Measurements from ENCODE around the gene DRD4.

DRD4 gene

DNA sequence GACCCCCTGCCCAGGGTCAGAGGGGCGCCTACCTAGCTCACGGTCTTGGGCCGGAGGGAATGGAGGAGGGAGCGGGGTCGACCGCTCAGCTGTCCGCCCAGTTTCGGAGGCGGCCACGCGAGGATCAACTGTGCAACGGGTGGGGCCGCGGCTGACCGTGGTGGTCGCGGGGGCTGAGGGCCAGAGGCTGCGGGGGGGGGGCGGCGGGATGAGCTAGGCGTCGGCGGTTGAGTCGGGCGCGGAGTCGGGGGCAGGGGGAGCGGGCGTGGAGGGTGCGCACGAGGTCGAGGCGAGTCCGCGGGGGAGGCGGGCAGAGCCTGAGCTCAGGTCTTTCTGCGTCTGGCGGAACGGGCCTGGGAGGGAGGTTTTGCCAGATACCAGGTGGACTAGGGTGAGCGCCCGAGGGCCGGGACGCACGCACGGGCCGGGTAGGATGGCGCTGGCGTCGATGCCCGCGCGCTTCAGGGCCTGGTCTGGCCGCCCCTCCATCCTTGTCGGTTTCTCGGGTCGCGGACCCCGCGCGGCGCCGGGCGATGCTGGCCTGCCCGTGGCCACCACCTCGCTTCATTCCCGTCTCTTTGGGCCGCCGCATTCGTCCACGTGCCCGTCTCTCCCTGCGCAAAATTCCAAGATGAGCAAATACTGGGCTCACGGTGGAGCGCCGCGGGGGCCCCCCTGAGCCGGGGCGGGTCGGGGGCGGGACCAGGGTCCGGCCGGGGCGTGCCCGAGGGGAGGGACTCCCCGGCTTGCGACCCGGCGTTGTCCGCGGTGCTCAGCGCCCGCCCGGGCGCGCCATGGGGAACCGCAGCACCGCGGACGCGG lies at the start of gene DRD4:
Gene DRD4 (plus strand): TSS at position 759 of the 822 bp plus-strand sequence. CDS start 36 bp downstream, at position 795.
- no peak for DNase-seq

DNA sequence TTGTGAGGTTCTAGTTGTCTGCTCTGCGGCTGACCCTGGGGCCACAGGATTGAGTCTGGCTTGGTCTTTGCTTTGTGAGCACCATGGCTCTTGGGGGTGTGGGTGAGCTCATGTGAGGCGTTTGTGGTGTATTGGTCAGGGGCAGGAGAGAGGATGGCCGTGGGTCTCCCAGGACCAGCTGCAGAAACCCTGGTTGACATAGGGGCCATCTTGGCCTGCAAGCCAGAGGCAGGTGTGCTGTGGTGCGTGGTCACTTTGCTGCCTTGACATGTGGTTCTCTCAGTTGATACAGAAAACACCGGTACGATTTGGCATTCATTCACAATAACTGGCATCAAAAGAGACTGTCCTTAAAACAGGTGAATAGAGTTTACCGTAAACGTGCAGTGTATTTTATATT lies 49.5 kb upstream of the DRD4 start:
- no peak for DNase-seq

DNA sequence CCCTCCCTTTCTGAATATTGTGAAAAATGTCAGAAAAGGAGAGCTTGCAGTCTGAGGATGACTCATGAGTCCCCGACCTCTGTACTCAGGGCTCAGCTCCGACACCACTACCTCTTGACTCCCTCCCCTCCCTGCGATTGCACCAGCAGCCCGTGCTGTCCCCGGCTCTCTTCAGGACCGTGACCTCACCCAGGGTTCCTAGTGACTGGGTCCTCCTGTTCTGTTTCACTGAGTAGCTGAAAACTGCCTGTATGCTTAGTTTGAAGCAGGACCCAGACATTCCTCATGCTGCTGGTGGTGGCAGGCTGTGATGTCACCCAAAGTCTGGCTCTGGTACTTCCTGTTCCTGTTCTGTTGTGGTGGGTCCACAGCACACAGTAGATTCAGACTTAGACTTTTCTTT lies 49.1 kb upstream of the DRD4 start:
- no peak for DNase-seq

DNA sequence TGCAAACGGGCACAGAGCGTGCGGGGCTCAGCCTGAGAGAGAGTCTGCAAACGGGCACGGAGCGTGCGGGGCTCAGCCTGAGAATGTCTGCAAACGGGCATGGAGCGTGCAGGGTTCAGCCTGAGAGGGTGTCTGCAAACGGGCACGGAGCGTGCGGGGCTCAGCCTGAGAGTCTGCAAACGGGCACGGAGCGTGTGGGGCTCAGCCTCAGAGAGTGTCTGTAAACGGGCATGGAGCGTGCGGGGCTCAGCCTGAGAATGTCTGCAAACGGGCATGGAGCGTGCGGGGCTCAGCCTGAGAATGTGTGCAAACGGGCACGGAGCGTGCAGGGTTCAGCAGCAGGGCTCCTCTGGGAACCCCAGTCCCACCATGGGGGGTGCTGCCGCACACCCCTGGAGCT lies 47.3 kb upstream of the DRD4 start:
- no peak for DNase-seq

DNA sequence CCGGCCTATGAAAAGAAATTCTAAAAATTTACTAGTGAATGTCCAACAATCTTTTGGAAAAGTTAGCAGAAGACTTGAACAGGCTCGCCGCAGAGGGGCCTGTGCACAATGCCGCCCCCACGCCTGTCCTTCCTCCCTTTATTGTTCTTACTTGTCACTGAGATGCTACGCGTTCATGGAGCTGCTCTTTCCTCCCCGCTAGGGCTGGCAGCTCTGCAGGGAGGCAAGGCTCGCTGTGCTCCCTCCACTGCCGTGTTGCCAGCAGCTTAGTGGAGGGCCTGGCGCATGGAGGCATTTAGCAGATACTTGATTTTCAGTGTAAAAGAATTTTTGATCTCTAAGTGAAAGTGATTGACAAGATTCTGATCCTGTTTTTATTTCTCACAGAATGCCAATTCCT lies 46.1 kb upstream of the DRD4 start:
- DNase-seq = no peak

DNA sequence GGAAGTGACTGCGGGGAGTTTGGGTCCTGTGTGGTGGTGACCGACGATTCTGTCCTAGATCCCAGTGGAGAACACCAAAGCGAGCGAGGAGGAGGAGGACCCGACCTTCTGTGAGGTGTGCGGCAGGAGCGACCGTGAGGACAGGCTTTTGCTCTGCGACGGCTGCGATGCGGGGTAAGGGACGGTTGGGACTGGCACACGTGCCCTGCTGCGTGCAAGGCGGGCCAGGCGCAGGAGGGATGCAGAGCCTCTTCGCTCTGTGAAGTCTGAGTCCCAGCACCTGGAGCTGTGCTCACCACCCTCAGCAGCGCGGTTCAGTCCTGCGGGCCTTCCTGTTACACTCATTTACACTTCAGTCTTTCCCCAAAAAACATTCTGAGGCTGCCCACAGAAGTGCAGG lies 44.6 kb upstream of the DRD4 start:
- no peak for DNase-seq

DNA sequence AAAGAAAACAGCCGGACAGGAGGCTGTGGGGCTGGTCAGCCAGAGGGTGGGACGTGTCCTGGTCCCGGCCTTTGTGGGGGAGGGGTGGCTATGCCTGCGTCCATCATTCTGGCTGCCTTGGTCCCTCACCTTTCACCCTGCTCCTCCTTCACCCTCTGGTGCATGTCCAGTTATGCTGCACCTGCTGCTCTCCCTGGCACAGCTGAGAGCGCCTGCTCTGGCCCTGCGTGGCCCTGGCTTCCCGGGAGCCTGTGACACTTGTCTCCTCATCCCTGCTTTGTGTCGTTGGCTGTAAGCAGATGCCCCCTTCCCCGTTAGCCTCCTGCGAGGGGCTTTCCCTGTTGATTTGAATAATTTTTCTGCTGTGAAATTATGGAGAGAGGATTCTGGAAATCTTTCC lies 44.2 kb upstream of the DRD4 start:
- DNase-seq = no peak

DNA sequence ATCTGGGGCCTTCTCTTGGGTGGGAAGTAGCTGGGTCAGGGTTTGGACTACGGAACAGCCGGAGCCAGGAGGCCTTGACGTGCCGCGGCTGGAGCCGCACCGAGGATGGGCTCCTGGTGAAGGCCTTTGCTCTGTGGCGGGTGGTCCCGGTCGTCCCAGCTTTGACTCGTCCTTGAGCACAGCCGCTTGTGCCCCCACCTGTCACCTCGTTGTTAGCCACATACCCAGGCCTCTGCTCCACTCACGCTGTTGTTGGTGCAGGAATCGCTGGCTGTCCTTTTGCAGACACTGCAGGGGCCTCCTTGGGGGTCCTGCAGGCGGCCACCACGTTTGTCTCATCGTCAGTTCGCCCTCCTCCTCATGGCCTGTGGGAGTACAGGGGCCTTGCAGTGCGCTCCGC lies 43.7 kb upstream of the DRD4 start:
- no peak for DNase-seq

DNA sequence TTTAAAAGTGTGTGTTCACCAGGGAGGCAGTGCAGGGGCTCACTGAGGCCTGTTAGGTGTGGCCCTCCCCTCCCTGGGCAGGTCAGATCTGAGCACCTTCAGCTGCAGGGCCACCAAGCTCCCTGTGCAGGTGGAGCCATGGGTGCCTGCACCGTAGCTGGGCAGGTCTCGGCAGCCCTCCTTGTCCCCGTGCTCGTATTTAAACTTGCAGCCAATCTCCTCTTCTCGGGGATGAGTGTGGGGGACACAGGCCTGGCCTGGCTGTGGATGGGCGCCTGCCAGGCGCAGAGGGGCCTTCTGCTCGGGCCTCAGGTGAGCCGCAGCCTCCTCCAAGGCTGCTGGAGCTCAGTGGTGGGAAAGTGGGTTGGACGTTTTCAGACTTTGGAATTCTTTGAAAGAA lies 41.7 kb upstream of the DRD4 start:
- no peak for DNase-seq

DNA sequence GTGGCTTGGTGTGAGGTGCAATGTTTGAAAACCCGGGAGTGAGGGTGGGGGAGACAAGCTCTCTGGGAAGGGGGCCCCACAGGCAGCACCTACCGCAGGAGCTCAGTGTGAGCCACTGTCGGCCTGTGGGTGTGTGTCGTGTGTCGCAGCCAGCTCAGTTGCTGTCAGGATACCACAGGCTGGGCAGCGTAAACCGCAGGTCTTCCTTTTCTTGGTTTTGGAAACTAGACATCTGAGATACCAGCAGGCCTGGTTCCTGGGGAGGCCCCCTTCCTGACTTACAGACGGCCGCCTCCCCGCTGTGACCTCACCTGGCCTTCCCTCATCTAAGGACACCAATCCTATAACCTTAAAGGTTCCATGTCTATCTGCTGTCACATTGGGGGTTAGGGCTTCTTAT lies 40.7 kb upstream of the DRD4 start:
- no peak for DNase-seq

DNA sequence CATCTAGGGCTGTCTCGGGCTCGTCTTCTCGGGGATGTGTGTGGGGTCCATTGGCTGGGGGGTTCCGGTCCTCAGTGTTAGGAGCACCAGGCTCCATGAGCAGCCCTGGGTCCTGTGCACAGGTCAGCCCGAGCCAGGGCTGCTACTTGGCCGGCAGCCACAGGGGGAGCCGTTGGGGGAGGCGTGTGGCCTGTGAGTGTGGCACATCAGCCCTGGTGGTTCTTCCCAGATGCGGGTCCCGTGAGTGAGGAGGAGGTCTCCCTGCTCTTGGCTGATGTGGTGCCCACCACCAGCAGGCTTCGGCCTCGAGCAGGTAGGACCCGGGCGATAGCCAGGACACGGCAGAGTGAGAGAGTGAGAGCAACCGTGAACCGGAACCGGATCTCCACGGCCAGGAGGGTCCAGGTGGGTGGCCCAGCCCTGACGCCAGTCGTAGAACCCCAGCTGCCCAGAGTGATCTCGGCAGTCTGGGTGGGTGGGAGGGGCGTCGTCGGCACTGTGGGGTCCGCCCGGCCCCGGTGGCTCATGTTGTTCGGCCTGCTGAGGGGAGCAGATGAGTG lies 39.8 kb upstream of the DRD4 start:
- no peak for DNase-seq

DNA sequence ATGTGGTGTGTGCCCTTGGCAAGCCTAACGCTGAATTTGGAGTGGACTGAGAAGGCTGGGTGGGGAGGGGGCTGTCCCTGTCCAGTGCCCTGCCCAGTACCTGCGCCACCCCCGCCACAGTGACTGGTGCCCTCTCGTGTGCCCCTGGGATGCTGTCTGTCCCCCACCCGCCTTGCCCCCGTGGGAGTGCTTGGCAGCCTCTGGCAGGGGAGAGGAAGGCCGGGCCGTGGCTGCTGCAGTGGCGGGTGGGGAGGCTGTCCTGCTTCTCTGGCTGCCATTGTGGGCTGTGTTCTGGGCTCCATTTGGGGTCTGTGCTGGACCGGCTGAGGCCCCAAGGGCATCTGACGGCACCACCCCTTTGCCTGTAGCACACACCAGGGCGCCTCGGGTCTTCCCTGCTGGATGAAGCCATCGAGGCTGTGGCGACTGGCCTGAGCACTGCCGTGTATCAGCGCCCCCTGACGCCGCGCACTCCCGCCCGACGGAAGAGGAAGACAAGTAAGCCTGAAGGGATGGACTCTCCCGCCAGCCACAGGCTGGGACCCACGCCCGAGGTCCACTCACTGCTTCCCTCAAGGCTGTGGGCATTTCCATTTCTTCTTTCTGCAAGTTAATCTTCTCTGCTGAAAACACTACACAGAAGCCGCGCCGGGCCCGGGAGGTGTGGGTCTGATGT lies 38.9 kb upstream of the DRD4 start:
- DNase-seq = no peak

DNA sequence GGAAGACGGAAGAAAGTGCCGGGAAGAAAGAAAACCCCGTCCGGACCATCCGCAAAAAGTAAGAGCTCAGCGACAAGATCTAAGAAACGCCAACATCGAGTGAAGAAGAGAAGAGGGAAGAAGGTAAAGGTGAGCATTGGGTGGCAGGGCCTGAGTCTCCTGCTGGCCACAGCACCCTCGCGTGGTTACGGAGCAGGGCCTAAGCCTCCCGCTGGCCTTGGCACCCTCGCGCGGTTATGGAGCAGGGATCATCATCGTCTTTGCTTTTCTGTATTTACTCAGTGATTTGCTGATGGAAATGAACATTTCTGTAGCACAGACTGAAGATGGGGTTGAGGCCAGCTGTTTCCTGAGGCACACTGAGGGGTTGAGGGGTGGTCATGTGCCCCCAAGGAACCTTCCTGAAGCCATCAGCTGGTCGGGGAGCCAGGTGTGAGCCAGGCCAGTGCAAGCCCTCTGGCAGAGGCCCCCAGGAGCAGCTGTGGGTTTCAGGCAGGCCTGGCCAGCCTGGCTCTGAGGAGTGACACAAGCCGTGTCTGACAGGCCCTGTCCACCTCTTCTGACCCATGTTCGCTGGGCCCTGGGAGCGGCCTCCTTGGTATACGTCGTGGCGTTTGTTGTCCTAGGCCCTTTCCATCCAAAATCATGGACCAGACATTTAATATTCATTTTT lies 35.4 kb upstream of the DRD4 start:
- no peak for DNase-seq

DNA sequence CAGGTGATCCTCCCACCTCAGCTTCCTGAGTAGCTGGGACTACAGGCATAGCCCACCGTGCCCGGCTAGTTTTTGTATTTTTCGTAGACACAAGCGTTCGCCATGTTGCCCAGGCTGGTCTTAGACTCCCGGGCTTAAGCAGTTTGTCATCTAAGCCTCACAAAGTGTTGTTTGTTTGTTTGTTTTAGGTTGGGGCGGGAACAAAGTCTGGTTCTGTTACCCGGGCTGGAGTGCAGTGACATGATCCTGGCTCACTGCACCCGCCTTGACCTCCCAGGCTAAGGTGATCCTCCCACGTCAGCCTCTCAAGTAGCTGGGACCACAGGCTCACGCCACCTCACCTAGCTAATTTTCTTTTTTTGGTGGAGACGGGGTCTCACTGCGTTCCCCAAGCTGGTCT lies 33.9 kb upstream of the DRD4 start:
- DNase-seq = no peak

DNA sequence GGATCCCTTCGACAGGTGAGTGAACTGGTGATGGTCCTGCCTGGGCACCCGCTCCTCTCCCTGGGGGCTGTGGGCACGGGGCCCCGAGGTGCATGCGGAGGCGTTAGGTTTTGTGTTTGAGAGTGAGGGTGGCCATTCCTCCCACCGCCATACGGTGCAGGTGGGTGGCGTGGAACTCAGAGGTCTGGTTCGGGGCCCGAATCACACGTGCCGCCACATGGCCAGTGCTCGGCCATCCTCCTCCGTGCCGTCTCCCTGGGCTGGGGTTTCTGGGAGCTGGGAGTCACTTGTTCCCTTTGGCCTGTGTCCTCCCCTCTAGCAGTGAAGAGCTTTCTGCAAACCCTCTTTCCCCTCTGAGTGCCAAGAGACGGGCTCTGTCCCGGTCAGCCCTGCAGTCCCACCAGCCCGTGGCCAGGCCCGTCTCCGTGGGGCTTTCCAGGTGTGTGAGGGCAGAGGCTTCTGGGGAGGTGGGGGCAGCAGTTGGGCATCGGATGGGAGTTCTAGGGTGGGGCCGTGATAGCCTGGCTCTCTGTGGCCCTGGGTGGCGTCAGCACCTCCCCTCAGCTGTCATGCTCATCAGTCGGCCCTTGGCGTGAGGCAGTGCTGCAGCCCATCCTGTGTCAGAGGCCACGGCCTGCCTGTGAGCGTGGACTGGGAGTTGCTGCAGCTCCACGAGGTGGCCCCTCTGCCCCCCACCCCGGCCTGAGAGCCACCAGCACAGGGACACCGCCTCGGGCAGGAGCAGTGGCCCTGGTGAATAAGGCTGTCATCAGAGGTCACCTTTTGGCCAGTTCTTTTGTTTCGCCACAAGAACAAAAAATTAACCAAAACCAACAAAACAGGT lies 31.6 kb upstream of the DRD4 start:
- no peak for DNase-seq

DNA sequence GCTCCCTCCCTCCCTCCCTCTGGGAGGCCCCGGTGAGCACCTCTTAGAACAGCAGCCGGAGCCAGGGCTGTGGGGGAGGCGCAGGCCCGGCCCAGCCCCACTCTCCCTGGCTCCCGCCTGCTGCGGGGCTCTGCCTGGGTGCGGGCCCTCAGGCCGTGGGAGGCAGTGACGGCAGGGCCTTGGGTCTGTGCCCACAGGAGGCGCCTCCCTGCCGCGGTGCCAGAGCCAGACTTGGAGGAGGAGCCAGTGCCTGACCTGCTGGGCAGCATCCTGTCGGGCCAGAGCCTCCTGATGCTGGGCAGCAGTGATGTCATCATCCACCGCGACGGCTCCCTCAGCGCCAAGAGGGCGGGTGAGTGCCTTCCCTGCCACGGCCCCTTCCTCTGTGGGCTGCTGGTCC lies 30.8 kb upstream of the DRD4 start:
- peak; percentile 74 for DNase-seq

DNA sequence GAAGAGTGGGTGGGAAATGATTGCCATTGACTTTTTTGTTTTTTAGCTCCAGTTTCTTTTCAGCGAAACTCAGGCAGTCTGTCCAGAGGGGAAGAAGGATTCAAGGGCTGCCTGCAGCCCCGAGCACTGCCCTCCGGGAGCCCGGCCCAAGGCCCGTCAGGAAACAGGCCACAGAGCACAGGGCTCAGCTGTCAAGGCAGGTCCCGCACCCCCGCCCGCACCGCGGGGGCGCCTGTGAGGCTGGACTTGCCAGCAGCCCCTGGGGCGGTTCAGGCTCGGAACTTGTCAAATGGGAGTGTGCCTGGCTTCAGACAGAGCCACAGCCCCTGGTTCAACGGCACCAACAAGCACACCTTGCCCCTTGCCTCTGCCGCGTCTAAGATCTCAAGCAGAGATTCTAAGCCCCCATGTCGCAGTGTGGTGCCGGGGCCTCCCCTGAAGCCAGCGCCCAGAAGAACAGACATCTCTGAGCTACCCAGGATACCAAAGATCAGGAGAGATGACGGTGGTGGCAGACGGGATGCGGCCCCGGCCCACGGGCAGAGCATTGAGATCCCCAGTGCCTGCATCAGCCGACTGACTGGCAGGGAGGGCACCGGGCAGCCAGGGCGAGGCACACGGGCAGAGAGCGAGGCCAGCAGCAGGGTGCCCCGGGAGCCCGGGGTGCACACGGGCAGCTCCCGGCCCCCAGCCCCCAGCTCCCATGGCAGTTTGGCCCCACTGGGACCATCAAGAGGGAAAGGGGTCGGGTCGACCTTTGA lies 29.9 kb upstream of the DRD4 start:
- DNase-seq = no peak

DNA sequence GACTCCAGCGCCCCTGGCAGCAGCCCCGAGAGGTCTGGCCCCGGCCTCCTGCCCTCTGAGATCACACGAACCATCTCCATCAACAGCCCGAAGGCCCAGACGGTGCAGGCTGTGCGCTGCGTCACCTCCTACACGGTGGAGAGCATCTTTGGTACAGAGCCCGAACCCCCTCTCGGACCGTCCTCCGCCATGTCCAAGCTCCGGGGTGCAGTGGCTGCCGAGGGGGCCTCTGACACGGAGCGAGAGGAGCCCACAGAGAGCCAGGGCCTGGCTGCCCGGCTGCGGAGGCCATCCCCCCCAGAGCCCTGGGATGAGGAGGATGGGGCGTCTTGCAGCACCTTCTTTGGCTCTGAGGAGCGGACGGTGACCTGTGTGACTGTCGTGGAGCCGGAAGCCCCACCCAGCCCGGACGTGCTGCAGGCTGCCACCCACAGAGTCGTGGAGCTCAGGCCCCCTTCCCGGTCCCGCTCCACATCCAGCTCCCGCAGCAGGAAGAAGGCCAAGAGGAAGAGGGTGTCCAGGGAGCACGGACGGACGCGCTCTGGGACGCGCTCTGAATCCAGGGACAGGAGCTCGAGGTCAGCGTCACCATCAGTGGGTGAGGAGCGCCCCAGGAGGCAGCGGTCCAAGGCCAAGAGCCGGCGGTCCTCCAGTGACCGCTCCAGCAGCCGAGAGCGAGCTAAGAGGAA lies 29.0 kb upstream of the DRD4 start:
- DNase-seq = no peak

DNA sequence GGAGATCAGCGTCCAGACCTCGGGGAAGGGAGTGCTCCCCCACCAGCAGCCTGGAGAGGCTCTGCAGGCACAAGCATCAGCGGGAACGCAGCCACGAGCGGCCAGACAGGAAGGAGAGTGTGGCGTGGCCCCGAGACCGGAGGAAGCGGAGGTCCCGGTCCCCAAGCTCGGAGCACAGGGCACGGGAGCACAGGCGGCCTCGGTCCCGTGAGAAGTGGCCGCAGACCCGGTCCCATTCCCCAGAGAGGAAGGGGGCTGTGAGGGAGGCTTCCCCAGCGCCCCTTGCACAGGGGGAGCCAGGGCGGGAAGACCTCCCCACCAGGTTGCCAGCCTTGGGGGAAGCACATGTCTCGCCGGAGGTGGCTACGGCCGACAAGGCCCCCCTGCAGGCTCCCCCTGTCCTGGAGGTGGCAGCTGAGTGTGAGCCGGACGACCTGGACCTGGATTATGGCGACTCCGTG lies 28.2 kb upstream of the DRD4 start:
- no peak for DNase-seq

DNA sequence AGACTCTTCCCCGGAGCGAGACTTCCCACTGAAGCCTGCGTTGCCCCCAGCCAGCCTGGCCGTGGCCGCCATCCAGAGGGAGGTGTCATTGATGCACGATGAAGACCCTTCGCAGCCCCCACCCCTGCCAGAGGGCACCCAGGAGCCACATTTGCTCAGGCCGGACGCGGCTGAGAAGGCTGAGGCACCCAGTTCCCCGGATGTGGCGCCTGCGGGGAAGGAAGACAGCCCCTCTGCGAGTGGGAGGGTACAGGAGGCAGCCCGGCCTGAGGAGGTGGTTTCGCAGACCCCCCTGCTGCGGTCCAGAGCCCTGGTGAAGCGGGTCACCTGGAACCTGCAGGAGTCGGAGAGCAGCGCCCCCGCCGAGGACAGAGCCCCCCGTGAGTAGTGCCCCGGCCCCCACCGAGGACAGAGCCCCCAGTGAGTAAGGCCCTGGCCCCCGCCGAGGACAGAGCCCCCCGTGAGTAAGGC lies 27.7 kb upstream of the DRD4 start:
- DNase-seq = no peak

DNA sequence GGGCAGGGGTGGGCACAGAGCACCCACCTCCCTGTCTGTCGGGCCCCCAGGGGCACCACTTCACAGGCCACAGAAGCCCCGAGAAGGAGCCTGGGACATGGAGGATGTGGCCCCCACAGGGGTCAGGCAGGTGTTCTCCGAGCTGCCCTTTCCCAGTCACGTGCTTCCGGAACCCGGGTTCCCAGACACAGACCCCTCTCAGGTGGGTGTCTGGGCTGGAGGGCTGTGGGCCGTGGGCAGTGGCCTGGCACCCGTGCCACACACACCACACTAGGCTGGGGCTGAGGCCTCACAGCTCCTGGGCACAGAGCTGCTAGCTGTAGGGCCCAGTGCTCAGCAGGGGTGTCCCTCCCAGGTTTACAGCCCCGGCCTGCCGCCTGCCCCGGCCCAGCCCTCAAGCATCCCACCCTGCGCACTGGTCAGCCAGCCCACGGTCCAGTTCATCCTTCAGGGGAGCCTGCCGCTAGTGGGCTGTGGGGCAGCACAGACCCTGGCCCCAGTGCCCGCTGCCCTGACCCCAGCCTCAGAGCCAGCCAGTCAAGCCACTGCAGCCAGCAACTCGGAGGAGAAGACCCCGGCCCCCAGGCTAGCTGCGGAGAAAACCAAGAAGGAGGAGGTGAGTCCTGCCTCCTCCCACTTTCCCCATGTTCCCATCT lies 26.8 kb upstream of the DRD4 start:
- no peak for DNase-seq

All from T1000 (cell line).